NCI-H1930 (cell line): Measurements from ENCODE around the gene RPL22.
"Not testable (repeated sequence)": the region's sequence is repeated elsewhere in the genome, so short reads cannot be mapped to it uniquely, and the experiment has no call there.

Source experiments
- DNase-seq, 2 experiments: peaks; one replicate each; lab custom pipeline; 2025; lab: John Stamatoyannopoulos, UW

RPL22 gene

GRCh38 chr1:6233376-6233775, 34.0 kb upstream of the RPL22 start:
- no peak for DNase-seq

GRCh38 chr1:6225651-6226050, 26.3 kb upstream of the RPL22 start:
- DNase-seq, result no peak

GRCh38 chr1:6224718-6225117, 25.3 kb upstream of the RPL22 start:
- DNase-seq, result no peak

- no peak for DNase-seq
Observed at GRCh38 chr1:6223617-6224016, 24.2 kb upstream of the RPL22 start.

GRCh38 chr1:6222636-6223035, 23.2 kb upstream of the RPL22 start:
- no peak for DNase-seq

- DNase-seq, result no peak
Observed at GRCh38 chr1:6221210-6221784, 21.9 kb upstream of the RPL22 start.

GRCh38 chr1:6220236-6220635, 20.8 kb upstream of the RPL22 start:
- DNase-seq, result no peak

GRCh38 chr1:6219641-6220040, 20.2 kb upstream of the RPL22 start:
- DNase-seq, result not testable (repeated sequence)

- DNase-seq, result no peak
Observed at GRCh38 chr1:6218375-6219164, 19.2 kb upstream of the RPL22 start.

- DNase-seq, result no peak
Observed at GRCh38 chr1:6212193-6212959, 13.0 kb upstream of the RPL22 start.

GRCh38 chr1:6211731-6212130, 12.3 kb upstream of the RPL22 start:
- no peak for DNase-seq

GRCh38 chr1:6210591-6211355, 11.4 kb upstream of the RPL22 start:
- DNase-seq, result no peak

- DNase-seq, result no peak
Observed at GRCh38 chr1:6209661-6210580, 10.5 kb upstream of the RPL22 start.

- peak; percentile 28 to 46 for DNase-seq
Observed at GRCh38 chr1:6208723-6209660, 9.6 kb upstream of the RPL22 start.

GRCh38 chr1:6207921-6208320, 8.5 kb upstream of the RPL22 start:
- DNase-seq, result no peak

GRCh38 chr1:6207075-6207885, 7.9 kb upstream of the RPL22 start:
- DNase-seq, result no peak

GRCh38 chr1:6206520-6206855, 7.1 kb upstream of the RPL22 start:
- DNase-seq, result no peak

GRCh38 chr1:6205849-6206519, 6.6 kb upstream of the RPL22 start, which contains the start of gene RNF207:
Gene RNF207, plus strand, starts transcription at chr1:6206119. Its CDS starts 417 bp downstream, at chr1:6206536.
- DNase-seq, result no peak

- no peak for DNase-seq
Observed at GRCh38 chr1:6202256-6202655, 2.9 kb upstream of the RPL22 start.
